NCI-H1930 (cell line): Measurements from ENCODE around the gene STEAP3.

ENCODE experiments used
- DNase-seq, 2 experiments: peaks; one replicate each; lab custom pipeline; 2025; lab: John Stamatoyannopoulos, UW

STEAP3 gene

DNA sequence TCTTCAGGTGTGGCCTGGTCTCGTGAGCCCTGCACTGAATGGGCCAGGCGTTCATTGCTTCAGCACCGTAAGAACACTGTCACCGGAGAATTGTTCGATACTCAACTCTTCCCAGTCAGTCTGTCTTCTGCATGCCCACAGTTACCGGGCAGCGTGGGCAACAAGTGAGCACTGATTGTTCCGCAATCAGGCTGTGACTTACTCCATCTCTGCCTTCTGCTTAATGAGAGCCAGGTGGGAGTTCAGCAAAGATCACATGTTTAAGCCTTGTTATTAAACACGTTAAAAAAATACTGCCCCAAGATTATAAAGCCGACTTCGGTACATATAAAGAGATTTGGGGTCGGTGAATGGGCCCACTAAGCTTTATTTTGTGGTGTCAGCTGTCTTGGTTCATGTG, 3.7 kb downstream of the STEAP3 start:
- DNase-seq: no peak

DNA sequence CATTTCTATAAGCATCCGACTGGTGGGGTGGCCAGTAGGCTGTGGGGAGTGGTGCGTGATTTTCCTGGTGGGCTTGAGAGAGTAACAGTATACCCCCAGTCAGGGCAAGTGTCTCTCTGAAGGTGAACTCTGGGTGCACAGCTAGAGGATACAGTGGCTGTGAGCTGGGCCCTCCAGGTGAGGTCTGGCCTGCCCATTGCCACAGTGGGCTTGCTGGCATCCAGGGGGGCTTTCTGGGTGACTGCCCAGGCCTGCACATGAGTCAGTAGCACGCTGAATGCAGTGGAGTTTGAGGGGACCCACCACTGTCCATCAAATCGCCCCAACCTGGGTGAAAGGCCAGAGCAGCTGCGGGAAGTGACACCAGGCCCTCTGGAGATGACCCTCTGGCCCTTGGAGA, 4.5 kb downstream of the STEAP3 start:
- DNase-seq: no peak

GRCh38 chr2:119228964-119229363, 5.3 kb downstream of the STEAP3 start:
- DNase-seq: no peak

GRCh38 chr2:119229716-119230115, 6.1 kb downstream of the STEAP3 start:
- DNase-seq: no peak

- DNase-seq: no peak
These were observed 6.9 kb downstream of the STEAP3 start for GRCh38 chr2:119230219-119231185.

- DNase-seq: no peak
These were observed 8.5 kb downstream of the STEAP3 start for GRCh38 chr2:119231975-119232665.

DNA sequence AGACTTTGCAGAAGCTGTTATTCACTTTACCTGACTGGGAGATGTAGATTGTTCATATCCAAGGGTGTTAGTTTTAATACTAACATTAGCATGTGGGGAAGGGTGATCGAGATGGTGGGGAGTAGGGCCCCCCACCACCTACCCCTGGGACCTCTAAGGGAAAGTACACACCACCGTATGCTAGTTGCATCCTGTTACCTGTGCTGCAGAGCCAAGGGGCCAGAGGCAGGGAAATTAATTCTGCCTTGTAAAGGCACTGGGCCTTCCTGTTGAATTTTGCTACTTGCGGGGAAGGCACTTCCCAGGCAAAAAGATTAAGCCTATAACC, 9.0 kb downstream of the STEAP3 start:
- DNase-seq: no peak

DNA sequence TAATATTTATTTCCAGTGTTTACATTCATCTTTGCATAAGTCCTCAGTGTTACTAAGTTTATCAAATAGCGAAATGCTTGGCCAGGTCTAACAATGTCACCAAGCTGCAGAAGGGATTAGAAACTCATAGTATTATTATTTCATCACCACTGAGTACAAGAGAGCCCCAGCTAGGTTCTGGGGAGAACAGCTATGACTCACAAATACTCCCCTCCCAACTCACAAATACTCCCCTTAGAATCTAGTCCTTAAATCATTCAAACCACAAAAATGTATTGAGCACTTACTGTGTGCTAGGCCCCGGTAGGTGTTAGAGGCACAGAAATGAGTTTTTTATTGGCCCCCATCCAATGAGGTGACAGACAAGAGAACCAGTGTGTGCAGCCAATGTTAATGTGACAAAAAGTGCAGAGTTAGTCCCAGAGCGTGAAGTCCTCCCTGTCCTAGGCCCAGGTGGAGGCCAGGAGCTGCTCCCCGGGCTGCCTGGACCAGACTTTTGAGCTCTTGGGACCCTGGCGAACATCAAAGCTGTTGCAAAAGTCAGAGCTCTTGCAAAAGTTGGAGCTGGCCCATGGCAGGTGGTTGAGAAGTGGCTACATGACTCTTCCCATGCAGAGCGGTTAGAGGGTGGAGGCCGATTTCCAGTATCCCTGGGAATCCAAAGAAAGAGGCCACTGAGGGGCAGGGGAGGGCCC, 9.8 kb downstream of the STEAP3 start:
- DNase-seq: no peak

DNA sequence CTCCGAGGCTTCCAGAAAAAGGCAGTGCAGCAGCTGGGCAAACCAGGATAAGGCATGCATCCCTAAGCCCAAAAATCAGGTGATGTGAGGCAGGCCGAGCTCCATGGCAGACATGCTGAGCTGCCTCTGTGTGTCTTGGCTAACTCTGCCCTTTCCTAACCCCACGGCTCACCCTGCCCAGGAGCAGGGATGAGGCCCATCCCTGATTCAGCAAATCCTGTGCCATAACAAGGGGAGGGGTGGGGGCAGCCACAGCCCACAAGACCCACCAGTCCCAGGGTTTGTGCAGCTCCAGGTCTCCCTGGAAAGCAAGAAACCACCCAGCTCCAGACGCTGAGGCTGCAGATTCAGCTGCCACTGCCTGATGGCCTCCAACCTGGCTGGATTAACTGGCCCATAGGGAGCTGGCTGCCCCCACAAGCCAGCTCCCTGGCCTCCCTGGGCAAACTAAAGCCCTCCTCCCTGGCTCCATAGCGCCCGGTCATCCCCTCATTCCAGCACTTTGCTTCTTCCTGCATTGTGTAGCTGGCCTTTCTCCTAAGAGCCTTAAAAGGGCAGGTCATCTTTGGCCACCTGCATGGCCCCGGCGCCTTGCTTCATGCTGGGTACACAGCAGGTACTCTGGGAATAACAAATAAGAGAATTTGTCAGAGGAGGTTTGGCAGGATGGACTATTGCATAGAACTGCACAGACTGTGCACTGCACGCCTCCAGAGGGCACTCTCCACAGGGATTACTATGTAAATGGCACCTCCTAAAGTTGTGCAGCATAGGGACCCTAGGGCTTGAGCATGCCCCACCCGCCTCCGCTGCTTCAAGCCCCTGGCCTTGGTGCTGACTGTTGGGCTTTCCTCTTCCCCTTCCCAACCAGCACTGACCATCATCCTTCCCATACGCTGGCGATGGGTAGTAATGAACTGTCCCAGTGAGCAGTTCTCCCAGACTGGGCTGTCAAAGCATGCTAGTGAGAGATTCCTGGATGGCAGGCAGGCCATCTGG, 10.7 kb downstream of the STEAP3 start:
- DNase-seq: no peak

DNA sequence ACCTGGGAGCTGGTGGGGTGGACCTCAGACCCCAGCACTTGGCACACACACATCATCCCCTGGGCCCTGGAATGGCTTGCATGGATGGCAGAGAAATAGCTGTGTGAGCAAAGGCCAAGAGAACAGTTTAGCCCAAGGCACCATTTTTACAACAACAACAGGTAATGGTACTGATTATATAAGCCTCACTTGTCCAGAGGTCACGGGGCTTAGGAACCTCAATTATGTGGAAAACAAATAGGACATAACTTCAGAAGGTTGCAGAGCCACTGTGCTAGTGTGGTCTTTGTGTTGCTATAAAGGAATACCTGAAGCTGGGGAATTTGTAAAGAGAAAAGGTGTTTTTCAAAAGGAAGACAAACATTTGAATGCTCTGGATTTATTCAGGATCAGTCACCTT, 13.2 kb downstream of the STEAP3 start:
- DNase-seq: no peak

GRCh38 chr2:119240311-119241204, 16.9 kb downstream of the STEAP3 start:
- DNase-seq: peak in 1 of 2 experiments; percentile 20

DNA sequence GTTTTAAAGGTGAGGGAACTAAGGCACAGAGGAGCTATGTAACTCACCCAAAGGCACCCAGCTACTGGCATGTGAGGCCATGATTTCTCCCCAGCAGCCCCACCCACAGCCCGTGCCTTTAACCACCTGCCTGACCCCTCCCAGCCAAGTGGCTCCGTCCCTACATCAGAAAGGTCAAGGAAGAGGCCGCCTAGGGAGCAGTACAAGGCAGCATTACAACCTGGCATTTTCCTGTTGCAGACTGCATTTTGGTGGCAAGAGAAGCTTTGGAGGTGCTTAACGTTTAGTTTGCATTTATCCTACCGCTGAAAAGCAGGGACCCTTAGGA, 17.5 kb downstream of the STEAP3 start:
- DNase-seq: no peak

GRCh38 chr2:119242276-119243119, 18.9 kb downstream of the STEAP3 start:
- no peak for DNase-seq

DNA sequence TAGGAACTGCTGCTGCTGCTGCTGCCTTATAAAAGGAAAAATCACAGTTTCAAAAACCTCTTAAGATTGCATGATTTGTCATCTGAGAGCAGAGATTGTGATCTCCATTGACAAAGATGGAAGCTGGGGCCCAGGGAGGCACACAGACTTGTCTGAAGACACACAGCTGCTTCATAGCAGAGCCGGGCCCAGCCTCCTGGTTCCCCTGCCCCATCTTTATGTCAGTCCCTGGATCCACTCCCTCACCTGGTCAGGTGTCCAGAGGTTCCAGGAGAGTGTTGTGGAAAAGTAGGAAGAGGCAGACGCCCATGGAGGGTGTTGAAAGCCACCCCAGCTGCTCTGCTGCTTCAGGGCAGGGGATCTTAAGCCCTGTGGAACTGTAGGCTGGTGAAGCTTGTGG, 20.0 kb downstream of the STEAP3 start:
- no peak for DNase-seq

- DNase-seq: no peak
These were observed 21.6 kb downstream of the STEAP3 start for GRCh38 chr2:119245076-119245840.

DNA sequence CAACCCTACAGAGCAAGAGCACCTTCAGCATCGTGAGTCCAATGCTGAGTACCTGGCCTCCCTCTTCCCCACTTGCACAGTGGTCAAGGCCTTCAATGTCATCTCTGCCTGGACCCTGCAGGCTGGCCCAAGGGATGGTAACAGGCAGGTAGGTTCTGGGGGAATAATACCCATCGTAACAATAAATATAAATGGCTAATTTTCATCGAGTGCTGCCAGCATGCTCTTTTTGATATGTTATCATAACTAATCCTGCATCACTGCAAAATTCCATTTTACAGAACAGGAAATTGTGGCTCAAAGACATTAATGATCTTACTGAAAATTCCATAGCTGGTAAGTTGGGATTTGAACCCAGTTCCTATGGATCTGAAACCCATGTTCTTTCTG, 22.2 kb downstream of the STEAP3 start:
- DNase-seq: no peak

- no peak for DNase-seq
These were observed 23.5 kb downstream of the STEAP3 start for GRCh38 chr2:119246884-119247843.

- no peak for DNase-seq
These were observed 24.2 kb downstream of the STEAP3 start for GRCh38 chr2:119247844-119248271.
